Prostate gland (tissue), 2 donors: ENCODE data around the gene ETNK1.

Experiments
- CTCF ChIP-seq, 4 experiments: fragments of 200-600 bp in 2 of 4; fragments of 450-650 bp in 2 of 4; sonication (generic) in 2 of 4; IDR thresholded peaks; 1 replicate in 3 of 4; 2 replicates in 1 of 4; pipeline ENCODE4 v1.5.1; 2016 to 2019; ENCODE audit warnings: antibody characterized with exemption in 4 of 4, mild to moderate bottlenecking in 2 of 4, moderate library complexity in 2 of 4
- POLR2A ChIP-seq: fragments of 450-650 bp; IDR thresholded peaks from one replicate; pipeline ENCODE4 v1.6.1; 2016; ENCODE audit warnings: antibody characterized with exemption, mild to moderate bottlenecking
- POLR2AphosphoS5 ChIP-seq: sonication (generic); formaldehyde crosslinking; IDR thresholded peaks from one replicate; pipeline ENCODE4 v1.6.1; 2017; ENCODE audit warnings: antibody characterized with exemption

GRCh38 chr12:22677781-22678574 is 53.0 kb downstream of the ETNK1 start:
- no peak for TF ChIP-seq CTCF (IDR thresholded peaks at IDR 0.05)
- TF ChIP-seq POLR2AphosphoS5 = no peak
- no peak for TF ChIP-seq POLR2A
